Stimulated activated memory B cell treated with anti-CD40 and anti-IgM and Interleukin-4, amounts not matched to agents 10 μg/mL and 1 μg/mL and 100 μg/mL, for 72 hours (primary cell): Measurements from ENCODE around the gene MST1.

Experiments used
- ATAC-seq: fragments of 150-1000 bp; cut with Tn5 transposase; 2 replicates; pipeline ENCODE4 v1.10.0; 2021
- H3K27ac Mint-ChIP-seq: one replicate; pipeline ENCODE4 v1.8.0; 2022; ENCODE audit warnings: mild to moderate bottlenecking, mixed read lengths
- H3K27me3 Mint-ChIP-seq: one replicate; pipeline ENCODE4 v1.8.0; 2022; ENCODE audit warnings: mixed read lengths
- H3K36me3 Mint-ChIP-seq: one replicate; pipeline ENCODE4 v1.8.0; 2022; ENCODE audit warnings: mixed read lengths
- H3K4me1 Mint-ChIP-seq: one replicate; pipeline ENCODE4 v1.8.0; 2022; ENCODE audit warnings: mixed read lengths
- H3K4me3 Mint-ChIP-seq: one replicate; pipeline ENCODE4 v1.8.0; 2022; ENCODE audit warnings: mild to moderate bottlenecking, moderate library complexity, mixed read lengths
- H3K9me3 Mint-ChIP-seq: one replicate; pipeline ENCODE4 v1.8.0; 2022; ENCODE audit warnings: mixed read lengths

The MST1 gene

GRCh38 chr3:49681543-49681942, 7.7 kb downstream of the MST1 start:
- Mint-ChIP-seq H3K27ac (no peak overlapping the region), H3K27me3 (peaks cover 7% of the 10 kb centered on the region), H3K9me3 (no peaks in the 10 kb centered on the region), H3K4me1 (peaks cover 18% of the 10 kb centered on the region), H3K36me3 (peaks cover 71% of the 10 kb centered on the region), H3K4me3 (no peak overlapping the region)
- no peak for ATAC-seq

GRCh38 chr3:49681232-49681522, 8.1 kb downstream of the MST1 start:
- Mint-ChIP-seq H3K27me3 (peaks cover 7% of the 10 kb centered on the region), H3K4me1 (peaks cover 19% of the 10 kb centered on the region), H3K4me3 (no peak overlapping the region), H3K36me3 (peaks cover 75% of the 10 kb centered on the region), H3K27ac (no peak overlapping the region), H3K9me3 (no peaks in the 10 kb centered on the region)
- ATAC-seq: peak; percentile 58

- peaks cover 80% of the 10 kb centered on the region for H3K36me3 Mint-ChIP-seq
- H3K4me3 Mint-ChIP-seq: no peak overlapping the region
- peaks cover 24% of the 10 kb centered on the region for H3K4me1 Mint-ChIP-seq
- peak overlapping the region; percentile 6 for H3K27ac Mint-ChIP-seq
- H3K9me3 Mint-ChIP-seq: no peaks in the 10 kb centered on the region
- H3K27me3 Mint-ChIP-seq: peaks cover 7% of the 10 kb centered on the region
- ATAC-seq: peak; percentile 70
Measured at GRCh38 chr3:49680493-49681231, 8.6 kb downstream of the MST1 start.

GRCh38 chr3:49675912-49676311, 13.4 kb downstream of the MST1 start:
- H3K9me3 Mint-ChIP-seq: no peaks in the 10 kb centered on the region
- no peak for ATAC-seq
- no peak overlapping the region for H3K27ac Mint-ChIP-seq
- peaks cover 48% of the 10 kb centered on the region for H3K36me3 Mint-ChIP-seq
- no peaks in the 10 kb centered on the region for H3K27me3 Mint-ChIP-seq
- H3K4me1 Mint-ChIP-seq: peaks cover 44% of the 10 kb centered on the region
- H3K4me3 Mint-ChIP-seq: no peak overlapping the region

- Mint-ChIP-seq H3K27me3 (no peaks in the 10 kb centered on the region), H3K27ac (peak overlapping the region; percentile 97), H3K4me1 (peaks cover 35% of the 10 kb centered on the region), H3K9me3 (no peaks in the 10 kb centered on the region), H3K36me3 (peaks cover 34% of the 10 kb centered on the region), H3K4me3 (peak overlapping the region; percentile 89)
- peak; percentile 42 for ATAC-seq
Measured at GRCh38 chr3:49674497-49674983, 14.7 kb downstream of the MST1 start.

GRCh38 chr3:49673715-49674496, 15.4 kb downstream of the MST1 start, which contains the start of gene APEH:
APEH (plus strand) TSS chr3:49674351; CDS start chr3:49674402, 51 bp downstream.
- Mint-ChIP-seq H3K27me3 (no peaks in the 10 kb centered on the region), H3K4me1 (peaks cover 35% of the 10 kb centered on the region), H3K9me3 (no peaks in the 10 kb centered on the region), H3K36me3 (peaks cover 33% of the 10 kb centered on the region), H3K4me3 (peak within 1 kb of the TSS; percentile 89), H3K27ac (peak within 1 kb of the TSS; percentile 97)
- peak; percentile 95 for ATAC-seq

GRCh38 chr3:49673121-49673714, 16.1 kb downstream of the MST1 start:
- no peak for ATAC-seq
- Mint-ChIP-seq H3K4me1 (peaks cover 35% of the 10 kb centered on the region), H3K27me3 (peaks cover 6% of the 10 kb centered on the region), H3K9me3 (no peaks in the 10 kb centered on the region), H3K27ac (peak overlapping the region; percentile 97), H3K36me3 (peaks cover 27% of the 10 kb centered on the region), H3K4me3 (peak overlapping the region; percentile 89)

GRCh38 chr3:49671291-49672288, 17.7 kb downstream of the MST1 start:
- ATAC-seq: no peak
- peaks cover 30% of the 10 kb centered on the region for H3K4me1 Mint-ChIP-seq
- no peak overlapping the region for H3K27ac Mint-ChIP-seq
- H3K27me3 Mint-ChIP-seq: peaks cover 20% of the 10 kb centered on the region
- H3K36me3 Mint-ChIP-seq: peaks cover 14% of the 10 kb centered on the region
- H3K9me3 Mint-ChIP-seq: no peaks in the 10 kb centered on the region
- no peak overlapping the region for H3K4me3 Mint-ChIP-seq

- Mint-ChIP-seq H3K9me3 (no peaks in the 10 kb centered on the region), H3K27me3 (peaks cover 27% of the 10 kb centered on the region), H3K36me3 (peaks cover 7% of the 10 kb centered on the region), H3K4me1 (peaks cover 26% of the 10 kb centered on the region), H3K4me3 (no peak overlapping the region), H3K27ac (no peak overlapping the region)
- no peak for ATAC-seq
Measured at GRCh38 chr3:49670940-49671290, 18.4 kb downstream of the MST1 start.

- Mint-ChIP-seq H3K9me3 (no peaks in the 10 kb centered on the region), H3K4me3 (no peak overlapping the region), H3K4me1 (peaks cover 12% of the 10 kb centered on the region), H3K27ac (no peak overlapping the region), H3K36me3 (no peaks in the 10 kb centered on the region), H3K27me3 (peaks cover 43% of the 10 kb centered on the region)
- ATAC-seq: no peak
Measured at GRCh38 chr3:49669352-49669751, 19.9 kb downstream of the MST1 start.

- H3K4me3 Mint-ChIP-seq: no peak overlapping the region
- H3K9me3 Mint-ChIP-seq: no peaks in the 10 kb centered on the region
- H3K36me3 Mint-ChIP-seq: no peaks in the 10 kb centered on the region
- no peak for ATAC-seq
- peaks cover 48% of the 10 kb centered on the region for H3K27me3 Mint-ChIP-seq
- peaks cover 12% of the 10 kb centered on the region for H3K4me1 Mint-ChIP-seq
- H3K27ac Mint-ChIP-seq: no peak overlapping the region
Measured at GRCh38 chr3:49668861-49669260, 20.4 kb downstream of the MST1 start.

GRCh38 chr3:49668414-49668797, 20.9 kb downstream of the MST1 start:
- H3K27me3 Mint-ChIP-seq: peaks cover 50% of the 10 kb centered on the region
- ATAC-seq: no peak
- H3K9me3 Mint-ChIP-seq: no peaks in the 10 kb centered on the region
- H3K4me1 Mint-ChIP-seq: peaks cover 11% of the 10 kb centered on the region
- H3K4me3 Mint-ChIP-seq: no peak overlapping the region
- H3K36me3 Mint-ChIP-seq: no peaks in the 10 kb centered on the region
- no peak overlapping the region for H3K27ac Mint-ChIP-seq

GRCh38 chr3:49667701-49668413, 21.4 kb downstream of the MST1 start:
- no peak overlapping the region for H3K4me3 Mint-ChIP-seq
- no peak overlapping the region for H3K27ac Mint-ChIP-seq
- ATAC-seq: no peak
- no peaks in the 10 kb centered on the region for H3K9me3 Mint-ChIP-seq
- H3K4me1 Mint-ChIP-seq: peaks cover 7% of the 10 kb centered on the region
- no peaks in the 10 kb centered on the region for H3K36me3 Mint-ChIP-seq
- peaks cover 50% of the 10 kb centered on the region for H3K27me3 Mint-ChIP-seq

- H3K4me1 Mint-ChIP-seq: peaks cover 7% of the 10 kb centered on the region
- H3K36me3 Mint-ChIP-seq: no peaks in the 10 kb centered on the region
- H3K27ac Mint-ChIP-seq: no peak overlapping the region
- H3K4me3 Mint-ChIP-seq: no peak overlapping the region
- no peak for ATAC-seq
- peaks cover 54% of the 10 kb centered on the region for H3K27me3 Mint-ChIP-seq
- no peaks in the 10 kb centered on the region for H3K9me3 Mint-ChIP-seq
Measured at GRCh38 chr3:49666592-49666991, 22.7 kb downstream of the MST1 start.
